ENCODE results near the gene EXOSC1. TPM values are rescaled to one million over a fixed set of nuclear protein-coding genes. Genes with fewer than 3 reads are reported as not detected.

The EXOSC1 gene
- polyA plus RNA-seq, 1 of the 3 experiments (the other 2 are of a cell fraction): 49.0 TPM

- CTCF ChIA-PET: interaction anchor here (0.9 to 2.9 kb wide), 2 partner anchors 10 to 34 kb away, joined by 3 to 16 read pairs; no protein-coding TSS in a partner anchor
These were observed 8.7 kb upstream of the EXOSC1 start for GRCh38 chr10:97454330-97455036.

GRCh38 chr10:97452352-97452751, 6.5 kb upstream of the EXOSC1 start:
- TF ChIP-seq SMC3 (IDR thresholded peaks at IDR 0.05; ENCODE audit: low read depth, low read length) (no peak), FOXJ3 (CRISPR knock-in tag; IDR thresholded peaks at IDR 0.05) (no peak)
- no peak overlapping the region for H3K4me3 ChIP-seq (ENCODE audit: low read depth in 2 of 2, low read length in 1 of 2)
- WGBS (ENCODE audit: low lambda C conversion rate): 94% methylated on average over 6 of the region's 6 CpGs
- no peak overlapping the region for H2AFZ ChIP-seq (ENCODE audit: low read depth)
- H3K9ac ChIP-seq: no peak overlapping the region
- H3K4me1 ChIP-seq (ENCODE audit: control insufficient read depth in 1 of 2, insufficient read depth in 2 of 2, low read depth in 1 of 2, low read length in 1 of 2): peaks cover 0 to 2% of the 10 kb centered on the region in 2 experiments; a peak in 1 of 4 replicates
- no peak overlapping the region for H3K27ac ChIP-seq (ENCODE audit: low read depth in 2 of 2, low read length in 1 of 2)
- peaks cover 35 to 60% of the 10 kb centered on the region in 2 experiments for H3K36me3 ChIP-seq (replicated peaks in 1 of 2; ENCODE audit: control insufficient read depth in 1 of 2, insufficient read depth in 2 of 2, low read length in 1 of 2)
- peaks cover 12% of the 10 kb centered on the region; the same call in 1 of the 2 replicates for H4K20me1 ChIP-seq (ENCODE audit: insufficient read depth)
- peaks cover 78% of the 10 kb centered on the region for H3K79me2 ChIP-seq (ENCODE audit: insufficient read depth)
- no peaks in the 10 kb centered on the region for H3K27me3 ChIP-seq (ENCODE audit: insufficient read depth)
- CTCF ChIA-PET: interaction anchor here (1.2 to 2.9 kb wide), 4 partner anchors 10 to 101 kb away, joined by 3 to 16 read pairs (median 7); no protein-coding TSS in a partner anchor
- no peaks in the 10 kb centered on the region for H3K9me2 ChIP-seq
- peaks cover 5% of the 10 kb centered on the region for H3F3A ChIP-seq (replicated peaks; ENCODE audit: insufficient read depth)
- DNase-seq: no peak
- no peak overlapping the region for H3K4me2 ChIP-seq
- POLR2A ChIA-PET: interaction anchor here (1.1 kb wide), 1 partner anchor 98 kb away, joined by 3 read pairs; no protein-coding TSS in a partner anchor
- H3K9me3 ChIP-seq: no peaks in the 10 kb centered on the region

More at GRCh38 chr10:97454330-97455036, 8.7 kb upstream of the EXOSC1 start:
- peaks cover 5% of the 10 kb centered on the region for H3F3A ChIP-seq (replicated peaks; ENCODE audit: insufficient read depth)
- DNase-seq: no peak
- H2AFZ ChIP-seq (ENCODE audit: low read depth): no peak overlapping the region
- POLR2A ChIA-PET: interaction anchor here (1.0 kb wide), 1 partner anchor 11 kb away, joined by 3 read pairs; no protein-coding TSS in a partner anchor
- no peak overlapping the region; a peak in 1 of 4 replicates for H3K27ac ChIP-seq (ENCODE audit: low read depth in 2 of 2, low read length in 1 of 2)
- H3K9me2 ChIP-seq: no peaks in the 10 kb centered on the region
- H4K20me1 ChIP-seq (ENCODE audit: insufficient read depth): 0 out of 2 replicates have a peak, but pooled peaks cover 7% of the 10 kb centered on the region
- no peak overlapping the region for H3K4me3 ChIP-seq (ENCODE audit: low read depth in 2 of 2, low read length in 1 of 2)
- H3K9me3 ChIP-seq: no peaks in the 10 kb centered on the region
- H3K79me2 ChIP-seq (ENCODE audit: insufficient read depth): peaks cover 57% of the 10 kb centered on the region
- no peaks in the 10 kb centered on the region; a peak in 1 of 4 replicates for H3K4me1 ChIP-seq (ENCODE audit: control insufficient read depth in 1 of 2, insufficient read depth in 2 of 2, low read depth in 1 of 2, low read length in 1 of 2)
- 88% methylated on average over 3 of the region's 3 CpGs for WGBS (ENCODE audit: low lambda C conversion rate)
- peaks cover 39 to 77% of the 10 kb centered on the region in 2 experiments for H3K36me3 ChIP-seq (replicated peaks in 1 of 2; ENCODE audit: control insufficient read depth in 1 of 2, insufficient read depth in 2 of 2, low read length in 1 of 2)
- H3K4me2 ChIP-seq: no peak overlapping the region
- no peak overlapping the region for H3K9ac ChIP-seq
- H3K27me3 ChIP-seq (ENCODE audit: insufficient read depth): no peaks in the 10 kb centered on the region
- TF ChIP-seq RCOR1 (IDR thresholded peaks at IDR 0.05; ENCODE audit: low read length) (no peak), POLR2AphosphoS5 (IDR thresholded peaks at IDR 0.05; ENCODE audit: low read depth, low read length) (peak; percentile 5; the same call in 1 of the 2 replicates), TAF1 (IDR thresholded peaks at IDR 0.05; ENCODE audit: borderline replicate concordance, low read depth, low read length) (no peak), FOSL2 (IDR thresholded peaks at IDR 0.05; ENCODE audit: borderline replicate concordance, low read depth) (no peak), RFX5 (IDR thresholded peaks at IDR 0.05; ENCODE audit: low read length) (no peak), TEAD4 (IDR thresholded peaks at IDR 0.05; ENCODE audit: borderline replicate concordance, insufficient read depth) (no peak), EZH2phosphoT487 (IDR thresholded peaks at IDR 0.05; ENCODE audit: borderline replicate concordance, low read depth) (no peak), NFIC (IDR thresholded peaks at IDR 0.05; ENCODE audit: borderline replicate concordance) (peak; percentile 64; the same call in 1 of the 2 replicates)
- TF ChIP-seq, protein P1, sequence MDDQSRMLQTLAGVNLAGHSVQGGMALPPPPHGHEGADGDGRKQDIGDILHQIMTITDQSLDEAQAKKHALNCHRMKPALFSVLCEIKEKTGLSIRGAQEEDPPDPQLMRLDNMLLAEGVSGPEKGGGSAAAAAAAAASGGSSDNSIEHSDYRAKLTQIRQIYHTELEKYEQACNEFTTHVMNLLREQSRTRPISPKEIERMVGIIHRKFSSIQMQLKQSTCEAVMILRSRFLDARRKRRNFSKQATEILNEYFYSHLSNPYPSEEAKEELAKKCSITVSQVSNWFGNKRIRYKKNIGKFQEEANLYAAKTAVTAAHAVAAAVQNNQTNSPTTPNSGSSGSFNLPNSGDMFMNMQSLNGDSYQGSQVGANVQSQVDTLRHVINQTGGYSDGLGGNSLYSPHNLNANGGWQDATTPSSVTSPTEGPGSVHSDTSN (IDR thresholded peaks at IDR 0.05): no peak
